Upper lobe of left lung (tissue), 6 donors: Measurements from ENCODE around the gene HNRNPLL. TPM values are rescaled to one million over a fixed set of nuclear protein-coding genes. Genes with fewer than 3 reads are reported as not detected.

Source experiments
- ATAC-seq, 2 donors: fragments of 200-7000 bp; cut with Tn5 transposase; one replicate each; pipeline ENCODE4 v1.9.1; 2022; ENCODE audit warnings: mild to moderate bottlenecking in 2 of 2, moderate library complexity in 2 of 2; ENCODE audit not compliant: low FRiP score in 2 of 2
- DNase-seq, 2 donors: peaks; one replicate each; pipeline ENCODE4 v3.0.0-alpha.2; 2019 to 2020
- H3K27ac ChIP-seq, 4 donors: fragments of 200-600 bp; sonication (generic); one replicate each; pipeline ENCODE4 v1.5.1; 2016 to 2019
- H3K27me3 ChIP-seq, 4 donors: fragments of 200-600 bp; sonication (generic); one replicate each; pipeline ENCODE4 v1.5.1; 2017 to 2019
- H3K36me3 ChIP-seq, 4 donors: fragments of 200-600 bp; sonication (generic); one replicate each; pipeline ENCODE4 v1.5.1; 2016 to 2019
- H3K4me1 ChIP-seq, 4 donors: fragments of 200-600 bp; sonication (generic); one replicate each; pipeline ENCODE4 v1.5.1; 2018 to 2019
- H3K4me3 ChIP-seq, 4 donors: fragments of 200-600 bp; sonication (generic); one replicate each; pipeline ENCODE4 v1.5.1; 2017 to 2019; ENCODE audit warnings: mild to moderate bottlenecking in 2 of 4, moderate library complexity in 1 of 4
- H3K9me3 ChIP-seq, 4 donors: fragments of 200-600 bp; sonication (generic); one replicate each; pipeline ENCODE4 v1.5.1; 2018 to 2019
- EP300 ChIP-seq, 4 donors: sonication (generic); formaldehyde crosslinking; IDR thresholded peaks; one replicate each; pipeline ENCODE4 v1.5.1; 2017; ENCODE audit warnings: antibody characterized with exemption in 4 of 4, control low read depth in 2 of 4
- POLR2A ChIP-seq, 4 donors: fragments of 450-650 bp; IDR thresholded peaks; one replicate each; pipeline ENCODE4 v1.5.1; 2016 to 2017; ENCODE audit warnings: antibody characterized with exemption in 4 of 4, mild to moderate bottlenecking in 2 of 4
- POLR2AphosphoS5 ChIP-seq, 2 donors: sonication (generic); formaldehyde crosslinking; IDR thresholded peaks; one replicate each; pipeline ENCODE4 v1.5.1; 2017; ENCODE audit warnings: antibody characterized with exemption in 2 of 2
- WGBS, 2 donors: methylation state at CpG; one replicate each; pipeline ENCODE4 v1.1.5; 2017 to 2018; 5-methylcytosine and 5-hydroxymethylcytosine counted together
- total RNA-seq, 6 donors: library from RNA; depleted of rRNA in 4 of 6; stranded (reverse); fragments of >200 nt in 4 of 6; gene quantifications; one replicate each; pipeline versions ENCODE4 v1.1.0 to v1.2.1, GENCODE V29; 2016 to 2021
- TF ChIP-seq, protein P1 (sequence below), 6 experiments: fragments of 450-650 bp in 4 of 6; fragments of 200-600 bp in 2 of 6; sonication (generic) in 2 of 6; IDR thresholded peaks; one replicate each; pipeline ENCODE4 v1.5.1; 2016 to 2019; ENCODE audit warnings: antibody characterized with exemption in 6 of 6
- donor health status: DM: no; HTN: no; CAD: no; lungs with moderate emphysema.
- donor health status: DM: no; HTN: yes; CAD: no; lungs with severe emphysema.

HNRNPLL gene
- total RNA-seq, 6 donors from 2014 or later = 41.0 to 71.3 (median 46.2) TPM

- Histone ChIP-seq H3K27me3 (no peaks in the 10 kb centered on the region), H3K4me1 (peaks cover 0 to 5% (median 0%) of the 10 kb centered on the region in 4 donors), H3K9me3 (no peaks in the 10 kb centered on the region), H3K36me3 (no peaks in the 10 kb centered on the region), H3K4me3 (no peak overlapping the region), H3K27ac (no peak overlapping the region)
- TF ChIP-seq POLR2AphosphoS5 (IDR thresholded peaks at IDR 0.05) = no peak
- no peak for TF ChIP-seq POLR2A (IDR thresholded peaks at IDR 0.05)
- TF ChIP-seq, protein P1, sequence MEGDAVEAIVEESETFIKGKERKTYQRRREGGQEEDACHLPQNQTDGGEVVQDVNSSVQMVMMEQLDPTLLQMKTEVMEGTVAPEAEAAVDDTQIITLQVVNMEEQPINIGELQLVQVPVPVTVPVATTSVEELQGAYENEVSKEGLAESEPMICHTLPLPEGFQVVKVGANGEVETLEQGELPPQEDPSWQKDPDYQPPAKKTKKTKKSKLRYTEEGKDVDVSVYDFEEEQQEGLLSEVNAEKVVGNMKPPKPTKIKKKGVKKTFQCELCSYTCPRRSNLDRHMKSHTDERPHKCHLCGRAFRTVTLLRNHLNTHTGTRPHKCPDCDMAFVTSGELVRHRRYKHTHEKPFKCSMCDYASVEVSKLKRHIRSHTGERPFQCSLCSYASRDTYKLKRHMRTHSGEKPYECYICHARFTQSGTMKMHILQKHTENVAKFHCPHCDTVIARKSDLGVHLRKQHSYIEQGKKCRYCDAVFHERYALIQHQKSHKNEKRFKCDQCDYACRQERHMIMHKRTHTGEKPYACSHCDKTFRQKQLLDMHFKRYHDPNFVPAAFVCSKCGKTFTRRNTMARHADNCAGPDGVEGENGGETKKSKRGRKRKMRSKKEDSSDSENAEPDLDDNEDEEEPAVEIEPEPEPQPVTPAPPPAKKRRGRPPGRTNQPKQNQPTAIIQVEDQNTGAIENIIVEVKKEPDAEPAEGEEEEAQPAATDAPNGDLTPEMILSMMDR (IDR thresholded peaks at IDR 0.05) = no peak
- TF ChIP-seq EP300 (IDR thresholded peaks at IDR 0.05) = no peak
- 41 to 51% methylated on average over 3 of the region's 3 CpGs for WGBS, 2 donors
- peak in 1 of 2 donors; percentile 61 for ATAC-seq
- no peak for DNase-seq
These were observed 32.0 kb upstream of the HNRNPLL start for GRCh38 chr2:38634684-38635083.

GRCh38 chr2:38633895-38634294 is 31.2 kb upstream of the HNRNPLL start:
- no peak overlapping the region for H3K4me3 ChIP-seq
- no peak for ATAC-seq
- no peak for DNase-seq
- no peak overlapping the region for H3K27ac ChIP-seq
- WGBS, 2 donors = 51 to 58% methylated on average over 2 of the region's 2 CpGs
- H3K9me3 ChIP-seq = no peaks in the 10 kb centered on the region
- TF ChIP-seq, protein P1 (IDR thresholded peaks at IDR 0.05) = no peak
- TF ChIP-seq EP300 (IDR thresholded peaks at IDR 0.05) (no peak), POLR2AphosphoS5 (IDR thresholded peaks at IDR 0.05) (no peak), POLR2A (IDR thresholded peaks at IDR 0.05) (no peak)
- no peaks in the 10 kb centered on the region for H3K36me3 ChIP-seq
- H3K27me3 ChIP-seq = no peaks in the 10 kb centered on the region
- peaks cover 0 to 5% (median 0%) of the 10 kb centered on the region in 4 donors for H3K4me1 ChIP-seq

- ATAC-seq = no peak
- no peak for TF ChIP-seq POLR2A (IDR thresholded peaks at IDR 0.05)
These were observed 30.3 kb upstream of the HNRNPLL start for GRCh38 chr2:38632980-38633379.

DNA sequence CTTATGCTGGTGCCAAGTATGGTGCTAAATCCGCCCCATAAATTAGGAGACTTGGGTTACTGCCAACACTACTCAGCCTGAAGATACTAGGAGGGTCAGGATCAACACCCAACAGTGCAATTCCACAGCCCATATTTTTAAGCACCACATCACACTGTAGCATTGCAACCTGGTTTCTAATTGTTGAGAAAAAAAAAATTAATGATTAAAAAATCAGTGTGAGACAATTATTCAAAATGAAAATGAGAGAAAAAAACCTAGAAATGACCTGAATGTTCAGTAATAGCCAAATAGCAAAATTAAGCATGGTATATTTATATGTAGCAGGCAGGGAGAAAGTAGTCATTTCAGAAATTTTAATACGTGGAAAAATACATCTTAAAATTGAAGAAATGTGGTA is 29.2 kb upstream of the HNRNPLL start:
- H3K36me3 ChIP-seq = no peaks in the 10 kb centered on the region
- H3K27me3 ChIP-seq = no peaks in the 10 kb centered on the region
- H3K27ac ChIP-seq = no peak overlapping the region
- ATAC-seq = no peak
- no peaks in the 10 kb centered on the region for H3K9me3 ChIP-seq
- H3K4me1 ChIP-seq = peaks cover 0 to 5% (median 0%) of the 10 kb centered on the region in 4 donors
- TF ChIP-seq POLR2A (IDR thresholded peaks at IDR 0.05) (no peak), EP300 (IDR thresholded peaks at IDR 0.05) (no peak), POLR2AphosphoS5 (IDR thresholded peaks at IDR 0.05) (no peak)
- TF ChIP-seq, protein P1 (IDR thresholded peaks at IDR 0.05) = no peak
- whole genome bisulfite sequencing, 2 donors = 69 to 70% methylated on average over 2 of the region's 2 CpGs
- H3K4me3 ChIP-seq = no peak overlapping the region
- DNase-seq = no peak

More at GRCh38 chr2:38632980-38633379, 30.3 kb upstream of the HNRNPLL start:
- no peaks in the 10 kb centered on the region for H3K27me3 ChIP-seq
- peaks cover 0 to 5% (median 0%) of the 10 kb centered on the region in 4 donors for H3K4me1 ChIP-seq
- DNase-seq = no peak
- no peaks in the 10 kb centered on the region for H3K9me3 ChIP-seq
- no peak overlapping the region for H3K4me3 ChIP-seq
- H3K27ac ChIP-seq = no peak overlapping the region
- no peaks in the 10 kb centered on the region for H3K36me3 ChIP-seq

GRCh38 chr2:38629684-38630083 is 27.0 kb upstream of the HNRNPLL start:
- ATAC-seq (no peak), DNase-seq (no peak)
- no peak overlapping the region for H3K4me3 ChIP-seq
- 90 to 100% methylated on average over 1 of the region's 1 CpG for WGBS, 2 donors
- H3K27ac ChIP-seq = no peak overlapping the region
- H3K4me1 ChIP-seq = no peaks in the 10 kb centered on the region
- no peak for TF ChIP-seq POLR2A (IDR thresholded peaks at IDR 0.05)
- no peak for TF ChIP-seq EP300 (IDR thresholded peaks at IDR 0.05)
- TF ChIP-seq, protein P1 (IDR thresholded peaks at IDR 0.05) = no peak
- TF ChIP-seq POLR2AphosphoS5 (IDR thresholded peaks at IDR 0.05) = no peak
- H3K36me3 ChIP-seq = no peaks in the 10 kb centered on the region
- H3K27me3 ChIP-seq = no peaks in the 10 kb centered on the region
- H3K9me3 ChIP-seq = no peaks in the 10 kb centered on the region
